CD4-positive, alpha-beta T cell treated with Interleukin-1 beta for 1 hour (primary cell): ENCODE data around the gene RNF26.

Experiments
- DNase-seq, 2 donors: peaks; one replicate each; pipeline ENCODE4 v3.0.0-alpha.2; 2020 to 2022

The RNF26 gene

DNA sequence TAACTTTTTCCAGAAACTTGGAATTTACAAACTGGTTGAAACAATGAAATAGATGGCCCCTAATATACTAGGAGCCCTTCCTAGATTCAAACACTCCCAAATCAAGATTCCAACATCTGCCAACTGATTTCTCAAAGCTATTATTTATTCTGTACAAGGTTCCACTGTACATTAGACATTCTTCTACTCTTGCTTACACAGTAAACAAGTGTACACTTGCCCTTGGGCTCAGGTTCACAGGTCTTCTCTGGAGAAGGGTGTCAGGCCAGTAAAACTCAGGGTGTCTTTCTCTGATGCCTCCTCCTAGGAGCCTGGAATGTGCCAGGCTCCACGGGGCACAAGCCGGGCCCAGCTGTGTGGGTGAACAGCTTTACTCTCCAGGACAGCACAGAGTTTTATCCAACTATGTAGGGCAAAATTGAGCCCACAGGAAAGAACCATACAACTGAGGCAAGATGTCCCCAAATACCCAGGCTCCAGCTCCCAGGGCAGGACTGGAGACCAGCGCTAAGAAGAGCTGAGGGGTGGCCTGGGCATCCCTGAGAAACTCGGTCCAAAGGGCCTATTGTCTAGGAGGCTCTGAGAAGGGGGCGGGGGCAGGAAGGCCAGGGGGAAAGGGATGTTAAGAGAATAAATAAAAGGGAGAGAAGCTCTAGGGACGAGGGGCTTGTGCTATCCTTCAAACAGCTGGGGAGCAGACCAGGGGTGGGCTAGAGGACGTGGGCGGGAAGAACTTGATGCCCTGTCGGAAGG lies 20.9 kb downstream of the RNF26 start:
- DNase-seq: no peak

DNA sequence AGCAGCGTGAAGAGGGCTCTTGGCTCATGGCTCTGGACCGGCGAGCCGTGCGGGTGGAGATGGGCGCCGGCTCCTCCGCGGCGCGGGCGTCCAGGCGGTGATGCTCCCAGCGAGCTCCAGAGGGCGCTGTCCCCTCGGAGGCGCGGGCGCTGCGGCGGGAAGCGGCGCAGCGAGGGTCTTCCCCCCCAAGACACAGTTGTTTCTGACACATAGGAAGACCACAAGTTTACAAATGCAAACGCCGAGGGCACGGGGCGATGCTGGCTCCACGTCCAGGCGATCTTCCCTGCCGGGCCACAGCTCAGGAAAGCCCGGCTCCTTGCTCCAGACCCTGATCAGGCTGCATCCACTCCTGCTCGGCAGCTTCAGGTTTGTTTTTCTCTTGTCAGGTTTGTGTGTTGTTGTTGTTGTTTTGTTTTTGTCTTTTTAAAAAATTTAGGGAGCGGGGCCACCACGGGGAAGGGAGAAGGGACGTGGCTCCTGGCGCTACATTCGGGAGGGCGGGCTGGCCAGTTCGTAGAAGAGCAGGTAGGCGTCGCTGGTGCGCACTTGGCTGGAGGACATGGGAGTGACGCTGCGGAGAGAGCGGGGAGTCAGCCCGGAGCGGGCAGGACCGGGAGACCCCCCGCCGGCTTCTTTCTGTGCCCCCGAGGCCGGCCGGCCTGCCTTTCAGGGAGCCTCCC lies 22.2 kb downstream of the RNF26 start:
- peak; percentile 72 to 74 for DNase-seq

DNA sequence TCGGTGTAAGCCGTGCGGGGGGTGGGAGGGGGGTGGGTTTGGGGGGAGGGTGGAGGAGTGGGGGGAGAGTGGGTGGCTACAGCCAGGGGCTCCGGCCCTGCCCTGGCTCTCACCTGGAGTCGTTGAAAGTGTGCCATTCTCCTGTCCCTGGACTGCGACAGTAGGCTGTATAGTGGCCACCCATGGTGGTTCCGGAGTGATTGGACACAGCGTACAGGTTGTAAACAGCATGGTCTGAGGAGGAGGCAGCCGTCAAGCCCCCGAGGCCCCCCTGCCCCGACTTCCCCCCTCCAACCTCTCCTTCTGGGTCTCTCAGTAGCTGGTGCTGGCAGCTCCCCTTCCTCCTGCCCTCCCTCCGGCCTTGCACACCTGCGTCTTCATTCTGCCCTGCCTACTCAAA lies 22.7 kb downstream of the RNF26 start:
- no peak for DNase-seq

DNA sequence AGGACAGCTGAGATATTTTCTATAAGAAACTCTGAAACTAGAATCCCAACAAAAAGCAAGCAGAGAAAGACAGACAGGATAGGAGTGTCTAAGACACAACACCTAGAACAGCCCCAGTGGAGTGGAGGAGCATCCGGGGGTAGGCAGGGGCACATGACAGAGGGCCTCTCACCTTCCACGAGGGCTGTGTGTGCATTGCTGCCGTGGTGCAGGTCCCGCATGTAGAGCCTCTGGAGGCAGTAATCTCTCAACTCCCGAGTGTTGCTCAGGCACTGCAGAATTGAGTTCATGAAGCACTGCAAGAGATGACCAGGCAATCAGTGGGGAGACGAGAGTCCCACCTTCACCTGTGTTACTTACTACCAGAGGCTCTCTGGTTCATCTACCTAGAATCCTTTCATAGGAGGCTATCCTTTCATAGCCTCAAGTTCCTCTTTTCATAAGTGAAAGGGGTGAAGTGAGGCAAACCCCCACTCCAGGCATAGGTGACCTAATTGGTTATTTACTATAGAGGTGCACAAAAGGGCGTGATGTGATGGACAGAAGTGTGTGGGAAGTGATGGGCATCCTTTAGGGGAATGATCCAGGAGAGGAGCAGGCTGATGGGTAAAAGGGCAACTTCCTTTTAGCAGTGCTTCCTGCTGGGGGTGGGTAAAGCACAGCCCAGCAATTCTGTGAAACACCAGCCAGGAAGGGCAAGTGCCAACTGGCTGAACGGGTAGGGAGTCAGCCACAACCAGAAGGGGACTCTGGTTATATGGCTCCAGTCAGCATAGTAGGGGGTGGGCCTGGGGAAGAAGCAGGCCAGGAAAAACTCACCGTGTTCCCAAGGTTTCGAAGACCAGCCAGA lies 25.3 kb downstream of the RNF26 start:
- no peak for DNase-seq

DNA sequence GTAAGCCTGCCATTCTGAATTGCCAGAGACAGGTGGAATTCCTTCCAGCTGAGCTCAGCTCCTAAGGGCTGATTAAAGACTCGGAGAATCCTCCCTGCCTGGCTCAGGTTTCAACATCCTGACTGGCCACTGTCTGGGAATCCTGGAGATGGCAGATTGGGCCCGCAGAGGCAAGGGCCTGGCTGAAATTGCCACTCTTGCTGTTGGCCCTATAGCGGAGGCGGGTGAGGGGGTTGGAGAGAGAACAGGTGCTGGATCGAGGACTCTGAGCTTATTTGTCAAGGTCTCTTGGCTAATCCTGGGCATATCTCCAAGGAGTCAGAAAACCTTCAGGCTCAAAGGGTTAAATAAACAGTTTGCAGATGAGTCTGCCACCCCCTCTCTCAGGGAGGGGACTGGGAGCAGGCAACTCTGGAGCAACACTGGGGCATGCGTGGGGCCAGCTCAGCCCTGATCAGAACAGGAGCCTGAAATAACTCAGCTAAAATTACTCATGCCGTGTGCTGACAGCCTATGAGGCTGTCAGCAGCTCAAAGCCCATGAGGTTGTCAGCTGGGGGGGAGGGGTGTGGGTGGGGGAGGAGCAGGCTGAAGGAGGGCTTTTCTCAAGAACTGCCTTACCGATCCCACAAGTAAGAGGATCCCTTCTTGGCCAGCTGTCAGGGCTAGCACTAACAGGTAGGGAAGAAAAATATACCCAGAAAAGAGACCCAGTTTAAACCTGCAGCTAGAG lies 26.9 kb downstream of the RNF26 start:
- DNase-seq: no peak

DNA sequence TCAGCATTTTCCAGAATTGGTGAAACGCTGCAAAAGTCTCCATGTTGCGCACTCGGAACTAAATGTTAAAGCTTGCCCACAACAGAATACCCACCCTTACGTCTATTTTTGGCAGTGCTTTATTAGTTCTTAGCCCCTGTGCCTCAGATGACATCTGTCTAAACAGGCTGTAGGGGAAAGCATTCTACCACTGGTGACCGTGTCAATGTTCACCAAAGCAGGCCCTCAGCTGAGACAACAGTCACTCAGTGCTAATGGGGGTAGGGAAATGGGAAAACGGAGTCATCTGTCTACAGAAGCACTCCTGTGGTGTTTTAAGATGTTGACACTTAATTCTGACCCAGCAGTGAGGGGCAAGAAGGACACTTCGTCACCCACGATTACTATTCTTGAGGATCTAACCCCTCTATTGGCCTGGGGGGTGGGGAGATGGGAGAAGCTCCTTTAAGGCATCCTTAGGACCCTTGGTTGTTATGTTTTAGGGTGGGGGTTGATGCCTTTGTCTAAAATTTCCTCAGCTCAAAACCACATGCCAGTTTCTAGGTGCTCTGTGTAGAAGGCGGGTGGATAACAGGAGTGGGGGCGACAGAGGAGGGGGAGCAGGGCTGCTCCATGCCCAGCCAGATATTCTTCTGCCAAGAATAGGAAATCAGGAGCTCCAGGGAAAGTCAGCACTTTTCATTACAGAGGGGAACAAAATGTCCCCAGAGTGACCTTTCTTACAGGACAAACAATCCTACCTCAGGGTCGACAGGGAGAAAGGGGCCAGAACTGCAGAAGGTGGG lies 27.8 kb downstream of the RNF26 start:
- no peak for DNase-seq

DNA sequence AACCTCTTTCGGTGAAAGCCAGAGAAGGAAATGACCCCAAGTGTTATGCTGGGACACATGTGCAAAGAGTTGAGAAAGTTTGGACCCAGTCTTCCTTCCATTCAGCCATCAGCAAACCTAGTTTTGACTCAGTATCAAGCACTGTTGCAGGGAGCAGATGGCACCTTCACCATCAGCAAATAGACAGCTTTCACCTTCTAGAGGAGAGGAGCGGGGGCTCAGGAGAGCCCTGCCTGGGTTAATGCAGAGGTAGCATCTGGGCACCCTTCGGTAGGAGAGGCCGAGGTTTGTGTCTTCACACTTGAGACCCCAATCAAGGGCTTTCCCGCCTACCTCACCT lies 28.4 kb downstream of the RNF26 start:
- no peak for DNase-seq

DNA sequence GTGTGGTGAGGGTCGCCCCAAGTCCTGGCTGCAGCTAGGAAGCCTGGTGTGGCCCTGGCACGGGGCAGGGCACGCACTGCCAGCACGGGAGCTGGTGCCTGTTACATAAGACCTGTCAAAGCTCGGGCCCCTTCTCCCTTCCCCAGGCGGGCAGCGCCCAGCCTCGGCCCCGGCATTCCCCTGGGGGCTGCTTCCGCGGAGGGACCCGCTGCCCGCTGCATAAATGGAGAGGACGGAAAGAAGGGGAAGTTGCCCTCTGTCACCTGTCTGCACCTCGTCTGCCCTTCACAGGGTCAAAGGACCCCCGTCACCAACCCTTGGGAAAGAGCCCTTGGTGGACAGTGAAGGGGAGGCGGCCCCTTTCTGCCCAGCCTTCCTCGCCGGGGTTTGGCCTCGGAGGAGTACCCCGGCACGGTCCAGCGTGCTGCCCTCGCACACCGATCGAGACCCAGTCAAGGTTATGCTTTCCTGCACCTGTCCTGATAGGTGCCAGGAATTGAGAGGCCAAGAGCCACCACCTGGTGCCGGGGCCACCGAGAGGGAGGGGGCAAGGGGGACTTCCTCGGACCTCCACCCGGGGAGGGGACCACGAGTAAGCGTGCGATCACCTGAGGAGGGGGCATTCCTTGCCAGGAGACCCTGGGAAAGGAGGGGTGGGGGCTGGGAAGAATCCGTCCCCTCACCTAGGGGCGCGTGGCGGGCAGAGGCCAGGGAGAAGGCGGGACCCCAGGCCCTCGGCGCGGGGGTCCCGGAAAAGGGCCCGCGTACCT lies 28.9 kb downstream of the RNF26 start:
- no peak for DNase-seq

DNA sequence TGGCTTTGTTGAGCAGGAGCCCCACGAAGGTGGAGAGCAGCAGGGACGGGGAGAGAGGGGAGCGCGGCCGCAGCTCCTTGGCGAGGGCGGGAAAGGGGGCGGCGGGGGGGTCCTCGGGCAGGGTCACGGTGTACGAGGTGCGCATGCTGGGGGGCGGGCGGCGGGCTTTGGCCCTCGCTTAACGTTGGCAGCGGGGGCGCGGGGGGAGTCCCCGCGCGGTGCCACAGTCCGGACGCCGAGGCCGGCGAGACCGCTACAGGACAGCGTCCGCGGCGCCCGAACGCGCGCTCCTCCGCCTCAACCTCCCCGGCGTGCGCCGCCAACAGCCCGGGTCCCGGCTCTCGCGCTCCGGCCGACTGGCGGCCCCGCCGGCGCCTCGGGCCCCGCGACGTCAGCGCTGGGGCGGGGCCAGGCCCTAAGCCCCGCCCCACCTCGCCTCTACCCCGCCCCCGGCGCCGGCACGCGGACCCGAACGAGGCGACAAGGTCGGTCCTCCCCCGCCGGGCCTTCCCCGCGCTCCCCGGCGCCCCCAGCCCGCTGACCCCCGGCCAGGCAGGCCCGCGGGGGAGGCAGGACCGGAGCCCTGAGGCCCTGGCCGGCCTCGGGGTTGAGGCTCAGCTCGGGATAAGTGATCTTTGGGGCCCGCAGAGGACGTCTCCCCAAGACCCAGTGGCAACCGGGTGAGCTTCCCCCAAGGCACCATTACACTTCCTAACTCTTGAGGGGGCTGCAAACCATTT lies 29.7 kb downstream of the RNF26 start:
- peak; percentile 61 to 67 for DNase-seq

DNA sequence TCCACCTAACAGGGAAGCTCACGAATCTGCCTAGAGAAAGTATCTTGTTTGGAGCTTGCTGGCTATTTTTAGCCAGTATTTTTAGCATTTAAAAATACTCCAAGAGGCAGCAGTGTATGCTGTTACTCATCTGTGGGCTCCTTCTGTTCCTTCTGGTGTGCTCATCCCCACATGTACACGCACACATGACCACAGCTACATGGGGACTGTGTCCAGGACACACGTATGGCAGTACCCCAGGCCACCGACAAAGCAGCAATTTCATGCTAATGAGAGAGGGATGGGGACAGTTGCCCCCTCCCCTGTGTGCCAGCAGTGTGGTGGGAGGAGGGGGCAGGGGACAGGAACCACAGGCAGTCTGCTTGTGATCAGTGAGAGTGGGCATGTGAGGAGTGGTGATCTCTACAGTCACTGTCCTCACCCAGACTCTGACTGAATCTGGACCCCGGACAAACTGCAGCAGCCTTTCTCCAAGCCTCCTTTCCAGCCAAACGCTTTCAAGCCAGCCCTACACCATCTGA lies 30.8 kb downstream of the RNF26 start:
- DNase-seq: no peak

DNA sequence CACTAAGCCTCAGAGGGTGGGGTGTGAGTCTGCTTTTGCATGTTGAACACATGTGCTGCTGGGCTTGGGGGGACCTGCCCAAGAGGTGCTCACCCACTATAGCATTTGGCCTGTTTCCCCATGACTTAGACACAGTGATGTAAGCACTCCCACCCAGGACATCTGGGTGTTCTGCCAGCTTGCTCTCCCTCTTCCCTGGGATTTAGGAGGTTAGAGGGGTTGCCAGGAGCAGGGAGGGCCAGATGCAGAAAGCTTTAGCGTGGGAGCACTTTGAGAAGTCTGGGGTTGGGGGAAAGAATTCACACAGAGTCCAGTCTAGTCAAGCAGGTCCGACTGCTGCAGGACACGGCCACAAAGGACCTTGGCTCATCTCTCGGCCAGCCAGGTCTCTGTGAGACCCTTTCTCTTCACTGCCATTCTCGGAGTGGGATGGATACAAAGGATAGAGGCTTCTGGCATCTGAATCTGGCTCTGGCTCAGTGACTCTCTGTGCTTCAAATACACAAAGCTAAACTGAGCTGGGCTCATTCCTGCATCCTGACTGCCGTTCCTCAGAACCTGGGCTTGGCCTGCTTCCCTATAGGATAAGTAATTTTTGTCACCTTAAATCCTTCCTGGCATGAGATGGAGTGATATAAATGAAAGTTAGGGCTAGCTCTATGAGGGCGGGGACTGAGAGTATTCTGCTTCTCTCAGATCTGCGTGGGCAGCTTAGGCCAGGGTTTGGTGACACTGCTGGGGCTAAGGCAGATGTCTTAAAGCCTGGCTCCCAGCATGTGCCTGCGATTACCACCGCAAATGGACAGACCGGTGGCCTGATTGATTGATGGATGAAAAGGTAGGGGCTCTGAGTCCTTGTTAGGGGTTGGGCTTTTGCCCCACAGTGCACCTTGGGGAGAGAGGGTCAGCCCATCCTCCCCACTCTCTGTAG lies 32.6 kb downstream of the RNF26 start:
- no peak for DNase-seq

DNA sequence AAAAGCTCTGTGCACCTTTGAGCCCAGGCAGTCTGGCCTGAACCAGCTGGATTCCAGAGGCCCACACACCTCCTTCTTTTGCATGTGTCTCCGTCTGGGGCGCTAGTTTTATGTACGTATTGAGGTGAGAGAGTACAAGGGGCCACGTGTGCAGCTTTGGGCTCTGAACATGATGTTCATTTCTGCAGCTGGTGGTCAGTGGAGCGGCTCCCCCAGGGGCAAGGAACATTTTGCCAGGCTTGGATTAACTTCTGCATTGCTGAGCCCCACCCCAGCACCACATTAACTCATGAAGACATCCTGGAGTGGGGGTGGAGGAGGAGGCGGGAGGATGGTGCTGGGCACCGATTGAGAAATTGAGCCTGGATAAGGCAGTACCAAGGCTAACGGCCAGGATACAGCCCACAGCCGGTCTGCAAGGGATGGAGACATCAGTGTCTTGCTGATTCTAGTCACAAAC lies 33.4 kb downstream of the RNF26 start:
- DNase-seq: no peak

DNA sequence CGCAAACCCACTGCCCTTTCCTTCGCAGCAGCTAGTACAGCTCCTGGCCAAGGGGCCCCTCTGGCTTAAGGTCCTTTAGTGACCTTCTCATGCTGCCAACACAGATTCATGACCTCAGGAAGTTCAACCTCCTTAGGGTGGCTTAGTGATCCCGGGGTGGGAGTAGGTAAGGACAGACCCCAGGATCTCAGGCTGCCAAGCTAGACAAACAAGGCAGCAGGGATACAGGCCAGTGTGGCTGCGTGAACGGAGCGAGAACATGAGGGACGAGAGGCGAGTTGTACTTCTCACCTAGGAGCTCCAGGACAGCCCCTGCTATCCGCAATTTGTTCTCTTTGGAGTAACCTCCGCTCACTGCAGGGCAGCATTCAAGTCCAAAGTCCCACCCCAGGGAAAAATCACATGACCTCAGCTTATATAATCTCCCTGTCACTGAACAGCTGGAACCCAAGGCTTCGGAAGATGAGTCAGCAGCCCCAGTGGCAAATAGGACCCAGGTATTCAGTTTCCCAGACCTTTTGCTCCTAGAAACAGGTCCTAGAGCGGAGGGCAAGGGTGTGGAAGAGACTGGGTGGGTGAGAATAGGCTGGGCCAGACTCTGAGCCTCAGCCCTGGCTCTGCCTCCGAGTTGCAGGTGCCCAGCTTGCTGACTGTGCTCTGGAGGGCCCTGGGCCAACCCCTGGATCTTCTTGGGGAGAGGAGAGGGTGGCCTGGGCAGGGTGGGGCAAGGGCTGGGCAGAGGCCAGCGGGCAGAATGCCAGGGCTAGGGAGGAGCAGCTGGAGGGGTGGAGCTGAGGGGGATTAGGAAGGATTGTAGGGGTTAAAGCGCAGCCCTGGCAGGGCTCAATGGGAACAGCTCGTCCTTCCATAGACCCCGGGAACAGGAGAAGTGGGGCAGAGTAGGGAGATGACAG lies 34.1 kb downstream of the RNF26 start:
- no peak for DNase-seq

DNA sequence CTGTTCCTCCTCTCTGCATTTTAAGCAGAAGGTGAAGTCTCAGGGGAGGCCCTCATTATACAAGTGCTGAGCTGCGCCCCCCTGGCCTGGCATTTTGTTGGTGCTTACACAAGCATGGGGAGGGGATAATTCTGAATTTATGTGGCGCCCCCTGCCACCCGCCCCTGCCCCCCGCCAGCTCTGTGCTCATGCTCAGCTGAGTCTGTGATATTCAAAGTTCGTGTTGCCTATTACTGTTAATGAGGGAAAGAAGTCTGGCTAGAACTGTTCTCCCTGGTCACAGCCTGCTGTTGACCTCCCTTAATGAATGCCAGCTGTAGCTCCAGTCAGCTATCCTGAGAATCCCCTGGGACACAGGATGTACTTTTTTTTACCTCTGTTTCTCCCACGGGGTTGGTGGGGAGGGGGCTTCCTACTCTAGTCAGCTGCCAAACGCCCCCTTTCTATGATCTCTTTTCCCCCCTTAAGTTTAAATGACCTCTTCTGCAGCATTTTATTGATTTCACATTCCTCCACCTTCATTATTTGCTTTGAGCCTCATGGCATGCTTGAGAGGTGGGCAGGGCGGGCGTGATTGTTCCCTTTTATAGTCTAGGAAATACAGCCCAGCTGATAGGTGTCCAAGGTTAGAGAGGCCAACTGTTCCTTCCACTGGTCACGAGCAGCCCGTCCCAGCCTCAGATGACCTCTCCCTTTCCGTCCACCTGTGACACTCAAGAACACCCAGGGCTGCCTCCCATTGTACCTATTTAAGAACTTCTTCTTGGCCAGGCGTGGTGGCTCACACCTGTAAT lies 35.0 kb downstream of the RNF26 start:
- DNase-seq: no peak

DNA sequence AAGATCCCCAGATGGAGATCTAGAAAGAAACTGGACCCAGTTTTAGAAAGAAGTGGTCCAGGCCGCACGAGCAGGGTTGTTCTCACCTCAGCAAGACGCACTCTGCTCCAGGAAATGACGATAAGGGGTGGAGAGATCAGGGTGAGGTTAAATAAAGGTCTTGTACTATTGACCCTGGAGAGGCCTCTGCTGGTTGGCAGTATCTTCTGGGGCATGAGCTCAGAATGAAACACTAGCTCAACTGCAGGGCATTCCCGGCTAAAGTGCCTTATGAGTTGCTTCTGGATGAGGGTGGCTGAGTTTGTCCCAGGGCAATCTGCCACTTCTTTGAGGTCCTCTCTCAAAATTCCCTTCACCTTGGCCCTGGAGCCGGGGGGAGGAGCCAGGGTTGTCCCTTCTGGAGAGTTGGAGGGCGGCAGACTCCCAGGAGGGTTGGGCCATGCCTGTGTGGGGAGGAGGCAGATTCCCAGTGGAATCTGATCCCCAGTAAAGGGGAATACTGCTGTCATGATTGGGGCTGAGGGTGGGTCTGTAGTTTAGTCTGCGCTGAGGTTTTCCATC lies 36.2 kb downstream of the RNF26 start:
- peak in 1 of 2 donors; percentile 34 for DNase-seq

DNA sequence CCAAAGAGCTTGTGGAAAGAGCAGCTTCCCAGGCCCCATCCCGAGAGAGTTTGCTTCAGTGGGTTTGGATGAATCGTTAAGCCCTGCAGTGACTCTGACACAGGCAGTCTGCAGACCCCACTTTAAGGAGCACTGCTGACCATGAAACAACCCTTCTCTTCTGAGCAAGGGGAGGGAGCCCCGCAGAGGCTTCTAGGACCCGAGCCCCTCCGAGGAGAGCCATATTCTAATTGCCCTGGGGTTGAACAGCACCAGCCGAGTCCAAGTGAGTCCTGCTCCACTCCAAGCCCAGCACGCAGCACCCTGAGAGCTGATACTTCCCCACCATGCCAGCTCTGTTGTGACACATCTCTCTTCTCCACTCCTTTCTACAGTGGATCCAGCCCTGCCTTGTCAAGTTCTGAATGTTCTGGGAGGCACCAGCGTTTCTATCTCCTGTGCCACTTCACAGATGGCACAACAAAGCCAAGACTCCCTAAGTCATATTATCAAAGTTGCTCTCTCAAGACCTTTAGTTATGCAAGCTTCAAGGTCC lies 36.8 kb downstream of the RNF26 start:
- no peak for DNase-seq

DNA sequence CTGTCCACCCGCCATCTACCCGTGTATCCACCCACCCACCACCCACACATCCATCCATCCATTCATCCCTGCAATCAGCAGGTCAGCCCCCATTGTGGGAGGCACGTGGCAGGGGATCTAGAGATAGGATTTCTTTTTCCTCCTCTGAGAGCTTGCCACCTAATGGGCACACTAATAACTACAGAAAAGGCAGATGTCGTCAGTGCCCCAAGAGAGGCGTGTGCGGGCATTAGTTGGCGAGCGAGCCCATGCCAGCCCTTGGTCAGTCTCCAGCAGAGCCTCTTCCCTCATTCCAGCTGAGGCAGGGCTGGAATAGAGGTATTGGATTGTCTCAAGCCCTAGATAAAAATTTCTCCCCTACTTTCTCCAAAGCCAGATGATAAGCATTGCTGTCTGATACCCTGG lies 37.5 kb downstream of the RNF26 start:
- no peak for DNase-seq
